Neural cell (in vitro differentiated cells): Measurements from ENCODE around the gene FAM118A. TPM values are rescaled to one million over a fixed set of nuclear protein-coding genes. Genes with fewer than 3 reads are reported as not detected.
"Not testable (repeated sequence)": the region's sequence is repeated elsewhere in the genome, so short reads cannot be mapped to it uniquely, and the experiment has no call there.

ENCODE experiments used
- H2AFZ ChIP-seq: fragments of 200-600, 300-800 bp; sonication (generic), shearing (Covaris generic); 2 replicates; pipeline ENCODE4 v1.6.0; 2014; ENCODE audit warnings: low read depth, mild to moderate bottlenecking, antibody characterized with exemption, low read length, moderate library complexity
- H3F3A ChIP-seq: fragments of 200-600 bp; shearing (Covaris generic); 2 replicates; pipeline ENCODE4 v1.6.1; 2016; ENCODE audit warnings: mild to moderate bottlenecking, moderate library complexity, mixed read lengths, antibody characterized with exemption, low read length; ENCODE audit not compliant: insufficient read depth, poor library complexity, severe bottlenecking
- H3K27ac ChIP-seq: fragments of 200-600, 300-800 bp; sonication (generic), shearing (Covaris generic); 2 replicates; pipeline ENCODE4 v1.5.1; 2014; ENCODE audit warnings: mild to moderate bottlenecking, low read length, moderate library complexity
- H3K27me3 ChIP-seq: fragments of 300-800, 200-600 bp; sonication (generic), shearing (Covaris generic); 2 replicates; pipeline ENCODE4 v1.6.0; 2014; ENCODE audit warnings: mild to moderate bottlenecking, low read depth, low read length, moderate library complexity; ENCODE audit not compliant: insufficient read depth
- H3K36me3 ChIP-seq: fragments of 300-800, 200-600 bp; sonication (generic), shearing (Covaris generic); 2 replicates; pipeline ENCODE4 v1.5.1; 2014; ENCODE audit warnings: mild to moderate bottlenecking, antibody characterized with exemption, low read length, moderate library complexity; ENCODE audit not compliant: insufficient read depth
- H3K4me2 ChIP-seq: fragments of 300-800, 200-600 bp; sonication (generic), shearing (Covaris generic); 2 replicates; pipeline ENCODE4 v1.6.0; 2014; ENCODE audit warnings: mild to moderate bottlenecking, low read length
- H3K4me3 ChIP-seq: fragments of 300-800, 200-600 bp; sonication (generic), shearing (Covaris generic); 2 replicates; pipeline ENCODE4 v1.5.1; 2014; ENCODE audit warnings: mild to moderate bottlenecking, low read length, moderate library complexity
- H3K79me2 ChIP-seq: fragments of 200-600 bp; shearing (Covaris generic); replicated peaks from 2 replicates; pipeline ENCODE4 v1.6.0; 2014; ENCODE audit warnings: mild to moderate bottlenecking, low read length, moderate library complexity; ENCODE audit not compliant: insufficient read depth
- H3K9ac ChIP-seq: fragments of 300-800, 200-600 bp; sonication (generic), shearing (Covaris generic); 2 replicates; pipeline ENCODE4 v1.6.1; 2016; ENCODE audit warnings: mild to moderate bottlenecking, low read length, mixed read lengths
- H3K9me2 ChIP-seq: fragments of 200-600 bp; shearing (Covaris generic); 2 replicates; pipeline ENCODE4 v1.6.1; 2016; ENCODE audit warnings: mild to moderate bottlenecking, low read length, mixed read lengths; ENCODE audit not compliant: insufficient read depth
- H3K9me3 ChIP-seq: fragments of 200-600, 300-800 bp; sonication (generic), shearing (Covaris generic); 2 replicates; pipeline ENCODE4 v1.6.1; 2016; ENCODE audit warnings: mild to moderate bottlenecking, mixed run types, low read length, moderate library complexity, mixed read lengths
- H4K20me1 ChIP-seq: fragments of 200-600 bp; shearing (Covaris generic); 2 replicates; pipeline ENCODE4 v1.6.1; 2016; ENCODE audit warnings: mild to moderate bottlenecking, mixed run types; ENCODE audit not compliant: insufficient read depth
- EP300 ChIP-seq: fragments of 450-650 bp; conservative IDR thresholded peaks from 2 replicates; pipeline ENCODE4 v1.6.1; 2014; ENCODE audit warnings: antibody characterized with exemption, mild to moderate bottlenecking, moderate library complexity; ENCODE audit not compliant: poor library complexity, severe bottlenecking
- EZH2 ChIP-seq: fragments of 200-600, 300-800 bp; shearing (Covaris generic), sonication (generic); IDR thresholded peaks from 2 replicates; pipeline ENCODE4 v1.6.1; 2014; ENCODE audit warnings: antibody characterized with exemption, low read length, borderline replicate concordance, mild to moderate bottlenecking; ENCODE audit not compliant: insufficient read depth, poor library complexity, severe bottlenecking
- MXI1 ChIP-seq: fragments of 450-650 bp; conservative IDR thresholded peaks from 2 replicates; pipeline ENCODE4 v1.6.1; 2014; ENCODE audit warnings: antibody characterized with exemption, mild to moderate bottlenecking; ENCODE audit not compliant: poor library complexity, severe bottlenecking
- POLR2AphosphoS5 ChIP-seq: IDR thresholded peaks from 2 replicates; pipeline ENCODE4 v1.6.1; 2012
- RAD21 ChIP-seq: fragments of 450-650 bp; conservative IDR thresholded peaks from 2 replicates; pipeline ENCODE4 v1.6.1; 2014; ENCODE audit warnings: antibody characterized with exemption, mild to moderate bottlenecking, moderate library complexity
- SMC3 ChIP-seq: fragments of 450-650 bp; conservative IDR thresholded peaks from 2 replicates; pipeline ENCODE4 v1.6.1; 2014; ENCODE audit warnings: antibody characterized with exemption, mild to moderate bottlenecking, moderate library complexity; ENCODE audit not compliant: poor library complexity
- TAF1 ChIP-seq: IDR thresholded peaks from 2 replicates; pipeline ENCODE4 v1.6.1; 2012; ENCODE audit warnings: low read depth
- polyA plus RNA-seq: library from polyadenylated mRNA; depleted of rRNA; stranded (reverse); fragments of >200 nt; gene quantifications from 2 replicates; pipeline ENCODE4 v1.2.3, GENCODE V29; 2014
- TF ChIP-seq, protein P1 (sequence below): fragments of 450-650 bp; IDR thresholded peaks from 2 replicates; pipeline ENCODE4 v1.5.1; 2014; ENCODE audit warnings: antibody characterized with exemption, mild to moderate bottlenecking, moderate library complexity; ENCODE audit not compliant: poor library complexity, severe bottlenecking
- TF ChIP-seq, protein P2 (sequence below): IDR thresholded peaks from 2 replicates; pipeline ENCODE4 v1.6.1; 2012; ENCODE audit warnings: borderline replicate concordance

The FAM118A gene
- polyA plus RNA-seq, 1 donor from 2014 or later: 9.6 TPM

DNA sequence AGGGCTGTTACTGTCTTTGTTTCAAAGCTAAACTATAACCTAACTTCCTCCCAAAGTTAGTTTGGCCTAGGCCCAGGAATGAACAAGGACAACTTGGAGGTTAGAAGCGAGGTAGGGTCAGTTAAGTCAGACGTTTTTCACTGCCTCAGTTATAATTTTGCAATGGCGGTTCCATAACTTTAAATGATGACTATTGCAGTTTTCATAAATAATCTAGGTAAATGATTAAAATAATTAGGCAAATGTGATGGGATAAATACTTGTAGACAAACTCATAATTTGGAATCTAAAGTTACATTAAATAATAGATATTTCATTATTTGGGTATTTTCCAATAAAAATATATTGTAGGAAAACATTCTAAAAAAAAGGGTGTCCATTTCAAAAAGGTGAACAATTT is 63.9 kb downstream of the FAM118A start:
- not testable (repeated sequence) for H3K79me2 ChIP-seq, H3K27me3 ChIP-seq, H3K9me3 ChIP-seq, H4K20me1 ChIP-seq, H3K4me2 ChIP-seq, H3K27ac ChIP-seq, H3F3A ChIP-seq, H3K9ac ChIP-seq, H3K4me3 ChIP-seq, H3K9me2 ChIP-seq, H3K36me3 ChIP-seq, H2AFZ ChIP-seq

DNA sequence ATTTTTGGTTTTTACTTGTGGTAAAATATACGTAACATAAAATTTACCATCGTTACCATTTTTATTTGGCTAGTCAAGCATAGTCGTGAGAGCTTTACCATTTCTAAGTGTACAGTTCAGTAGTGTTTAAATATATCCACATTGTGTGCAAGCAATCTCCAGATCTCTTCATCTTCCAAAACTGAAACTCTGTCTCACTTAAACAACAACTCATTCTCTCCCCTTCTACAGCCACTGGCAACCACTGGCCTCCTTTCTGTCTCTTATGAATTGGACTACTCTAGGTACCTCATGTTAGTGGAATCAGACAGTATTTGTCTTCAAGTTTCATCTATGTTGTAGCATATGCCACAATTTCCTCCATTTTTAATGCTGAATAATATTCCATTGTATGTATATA is 66.3 kb downstream of the FAM118A start:
- Histone ChIP-seq H3K9me2 (no peaks in the 10 kb centered on the region), H3K4me2 (no peak overlapping the region), H3K79me2 (no peaks in the 10 kb centered on the region), H2AFZ (no peak overlapping the region), H3F3A (no peaks in the 10 kb centered on the region), H3K4me3 (no peak overlapping the region), H4K20me1 (no peaks in the 10 kb centered on the region), H3K9me3 (no peaks in the 10 kb centered on the region), H3K27ac (no peak overlapping the region), H3K9ac (no peak overlapping the region), H3K27me3 (no peaks in the 10 kb centered on the region), H3K36me3 (no peaks in the 10 kb centered on the region)
- TF ChIP-seq, protein P1, sequence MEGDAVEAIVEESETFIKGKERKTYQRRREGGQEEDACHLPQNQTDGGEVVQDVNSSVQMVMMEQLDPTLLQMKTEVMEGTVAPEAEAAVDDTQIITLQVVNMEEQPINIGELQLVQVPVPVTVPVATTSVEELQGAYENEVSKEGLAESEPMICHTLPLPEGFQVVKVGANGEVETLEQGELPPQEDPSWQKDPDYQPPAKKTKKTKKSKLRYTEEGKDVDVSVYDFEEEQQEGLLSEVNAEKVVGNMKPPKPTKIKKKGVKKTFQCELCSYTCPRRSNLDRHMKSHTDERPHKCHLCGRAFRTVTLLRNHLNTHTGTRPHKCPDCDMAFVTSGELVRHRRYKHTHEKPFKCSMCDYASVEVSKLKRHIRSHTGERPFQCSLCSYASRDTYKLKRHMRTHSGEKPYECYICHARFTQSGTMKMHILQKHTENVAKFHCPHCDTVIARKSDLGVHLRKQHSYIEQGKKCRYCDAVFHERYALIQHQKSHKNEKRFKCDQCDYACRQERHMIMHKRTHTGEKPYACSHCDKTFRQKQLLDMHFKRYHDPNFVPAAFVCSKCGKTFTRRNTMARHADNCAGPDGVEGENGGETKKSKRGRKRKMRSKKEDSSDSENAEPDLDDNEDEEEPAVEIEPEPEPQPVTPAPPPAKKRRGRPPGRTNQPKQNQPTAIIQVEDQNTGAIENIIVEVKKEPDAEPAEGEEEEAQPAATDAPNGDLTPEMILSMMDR: no peak
- no peak for TF ChIP-seq TAF1
- TF ChIP-seq EP300: no peak
- TF ChIP-seq, protein P2, sequence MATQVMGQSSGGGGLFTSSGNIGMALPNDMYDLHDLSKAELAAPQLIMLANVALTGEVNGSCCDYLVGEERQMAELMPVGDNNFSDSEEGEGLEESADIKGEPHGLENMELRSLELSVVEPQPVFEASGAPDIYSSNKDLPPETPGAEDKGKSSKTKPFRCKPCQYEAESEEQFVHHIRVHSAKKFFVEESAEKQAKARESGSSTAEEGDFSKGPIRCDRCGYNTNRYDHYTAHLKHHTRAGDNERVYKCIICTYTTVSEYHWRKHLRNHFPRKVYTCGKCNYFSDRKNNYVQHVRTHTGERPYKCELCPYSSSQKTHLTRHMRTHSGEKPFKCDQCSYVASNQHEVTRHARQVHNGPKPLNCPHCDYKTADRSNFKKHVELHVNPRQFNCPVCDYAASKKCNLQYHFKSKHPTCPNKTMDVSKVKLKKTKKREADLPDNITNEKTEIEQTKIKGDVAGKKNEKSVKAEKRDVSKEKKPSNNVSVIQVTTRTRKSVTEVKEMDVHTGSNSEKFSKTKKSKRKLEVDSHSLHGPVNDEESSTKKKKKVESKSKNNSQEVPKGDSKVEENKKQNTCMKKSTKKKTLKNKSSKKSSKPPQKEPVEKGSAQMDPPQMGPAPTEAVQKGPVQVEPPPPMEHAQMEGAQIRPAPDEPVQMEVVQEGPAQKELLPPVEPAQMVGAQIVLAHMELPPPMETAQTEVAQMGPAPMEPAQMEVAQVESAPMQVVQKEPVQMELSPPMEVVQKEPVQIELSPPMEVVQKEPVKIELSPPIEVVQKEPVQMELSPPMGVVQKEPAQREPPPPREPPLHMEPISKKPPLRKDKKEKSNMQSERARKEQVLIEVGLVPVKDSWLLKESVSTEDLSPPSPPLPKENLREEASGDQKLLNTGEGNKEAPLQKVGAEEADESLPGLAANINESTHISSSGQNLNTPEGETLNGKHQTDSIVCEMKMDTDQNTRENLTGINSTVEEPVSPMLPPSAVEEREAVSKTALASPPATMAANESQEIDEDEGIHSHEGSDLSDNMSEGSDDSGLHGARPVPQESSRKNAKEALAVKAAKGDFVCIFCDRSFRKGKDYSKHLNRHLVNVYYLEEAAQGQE: no peak
- TF ChIP-seq SMC3: no peak
- TF ChIP-seq MXI1: no peak
- no peak for TF ChIP-seq EZH2
- TF ChIP-seq RAD21: no peak
- no peak for TF ChIP-seq POLR2AphosphoS5

DNA sequence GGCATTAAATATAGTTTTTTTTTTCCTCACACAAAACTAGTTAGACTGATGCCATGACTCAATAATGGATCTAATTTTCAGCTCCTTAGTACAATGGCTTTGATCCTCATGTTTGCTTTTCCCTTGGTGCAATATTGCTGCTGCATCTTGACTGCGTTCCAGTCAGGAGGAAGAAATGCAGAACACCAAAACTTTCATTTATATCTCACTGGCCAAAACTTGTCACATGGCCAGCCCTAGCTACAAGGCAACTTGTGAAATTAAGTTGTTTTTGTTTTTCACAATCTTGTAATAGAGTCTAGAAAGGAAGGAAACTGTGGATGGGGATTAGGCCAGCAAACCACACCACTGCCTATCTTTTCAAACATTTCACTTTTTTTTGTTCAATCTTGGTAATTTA is 67.0 kb downstream of the FAM118A start:
- Histone ChIP-seq H3K27ac (no peak overlapping the region), H3K27me3 (no peaks in the 10 kb centered on the region), H3K9ac (no peak overlapping the region)

More for the DNA sequence above, 67.0 kb downstream of the FAM118A start:
- no peak overlapping the region for H3K4me3 ChIP-seq
- no peaks in the 10 kb centered on the region for H3K79me2 ChIP-seq
- H3K9me3 ChIP-seq: no peaks in the 10 kb centered on the region
- no peaks in the 10 kb centered on the region for H3K9me2 ChIP-seq
- no peak overlapping the region for H3K4me2 ChIP-seq
- no peaks in the 10 kb centered on the region for H4K20me1 ChIP-seq
- no peaks in the 10 kb centered on the region for H3K36me3 ChIP-seq
- H2AFZ ChIP-seq: no peak overlapping the region
- no peak for TF ChIP-seq SMC3
- no peak for TF ChIP-seq EP300
- TF ChIP-seq MXI1: no peak
- TF ChIP-seq RAD21: no peak
- no peaks in the 10 kb centered on the region for H3F3A ChIP-seq
